ENCODE measurements around the gene REEP6.

REEP6 gene

GRCh38 chr19:1457031-1457739, 33.8 kb upstream of the REEP6 start:
- no peak for DNase-seq

GRCh38 chr19:1457892-1458291, 33.1 kb upstream of the REEP6 start:
- no peak for DNase-seq

- no peak for DNase-seq
These were observed 31.5 kb upstream of the REEP6 start for GRCh38 chr19:1459479-1459878.

GRCh38 chr19:1460033-1460995, 30.7 kb upstream of the REEP6 start:
- no peak for DNase-seq

- DNase-seq, result no peak
These were observed 29.1 kb upstream of the REEP6 start for GRCh38 chr19:1461862-1462261.

- DNase-seq, result no peak
These were observed 25.6 kb upstream of the REEP6 start for GRCh38 chr19:1465191-1466016.

GRCh38 chr19:1466018-1466460, 24.9 kb upstream of the REEP6 start:
- DNase-seq, result no peak

GRCh38 chr19:1466461-1467214, 24.3 kb upstream of the REEP6 start:
- no peak for DNase-seq

GRCh38 chr19:1467215-1467489, 23.8 kb upstream of the REEP6 start:
- no peak for DNase-seq

GRCh38 chr19:1467490-1468273, 23.3 kb upstream of the REEP6 start:
- no peak for DNase-seq

- DNase-seq, result no peak
These were observed 22.6 kb upstream of the REEP6 start for GRCh38 chr19:1468274-1468820.

GRCh38 chr19:1468821-1469254, 22.1 kb upstream of the REEP6 start:
- no peak for DNase-seq

- DNase-seq, result no peak
These were observed 21.5 kb upstream of the REEP6 start for GRCh38 chr19:1469255-1470054.

- DNase-seq, result no peak
These were observed 21.0 kb upstream of the REEP6 start for GRCh38 chr19:1470055-1470304.

GRCh38 chr19:1470305-1471009, 20.5 kb upstream of the REEP6 start:
- no peak for DNase-seq

- DNase-seq, result no peak
These were observed 19.9 kb upstream of the REEP6 start for GRCh38 chr19:1471010-1471514.

- no peak for DNase-seq
These were observed 19.3 kb upstream of the REEP6 start for GRCh38 chr19:1471515-1472160.

GRCh38 chr19:1472231-1473084, 18.5 kb upstream of the REEP6 start:
- no peak for DNase-seq
